HPDE6-E6E7 (cell line): ENCODE results near the gene CRYBG1.

Experiments
- DNase-seq: peaks from one replicate; pipeline ENCODE4 v3.0.0; 2011; ENCODE audit warnings: missing footprints; ENCODE audit errors: extremely low spot score

CRYBG1 gene

DNA sequence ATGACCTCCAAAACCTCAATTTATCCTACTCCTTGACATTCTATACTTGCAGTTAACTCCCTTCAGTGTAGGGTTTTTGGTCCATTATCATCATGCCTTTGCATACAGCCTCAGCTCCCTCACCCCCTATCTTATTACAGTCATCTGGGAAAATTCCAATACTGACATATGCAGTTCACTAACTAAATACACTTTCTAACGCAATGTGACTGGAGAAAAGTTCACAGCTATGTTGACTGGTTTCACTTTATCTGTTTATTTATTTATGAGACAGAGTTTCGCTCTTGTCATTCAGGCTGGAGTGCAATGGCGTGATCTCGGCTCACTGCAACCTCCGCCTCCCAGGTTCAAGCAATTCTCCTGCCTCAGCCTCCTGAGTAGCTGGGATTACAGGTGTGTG is 64.9 kb downstream of the CRYBG1 start:
- no peak for DNase-seq

DNA sequence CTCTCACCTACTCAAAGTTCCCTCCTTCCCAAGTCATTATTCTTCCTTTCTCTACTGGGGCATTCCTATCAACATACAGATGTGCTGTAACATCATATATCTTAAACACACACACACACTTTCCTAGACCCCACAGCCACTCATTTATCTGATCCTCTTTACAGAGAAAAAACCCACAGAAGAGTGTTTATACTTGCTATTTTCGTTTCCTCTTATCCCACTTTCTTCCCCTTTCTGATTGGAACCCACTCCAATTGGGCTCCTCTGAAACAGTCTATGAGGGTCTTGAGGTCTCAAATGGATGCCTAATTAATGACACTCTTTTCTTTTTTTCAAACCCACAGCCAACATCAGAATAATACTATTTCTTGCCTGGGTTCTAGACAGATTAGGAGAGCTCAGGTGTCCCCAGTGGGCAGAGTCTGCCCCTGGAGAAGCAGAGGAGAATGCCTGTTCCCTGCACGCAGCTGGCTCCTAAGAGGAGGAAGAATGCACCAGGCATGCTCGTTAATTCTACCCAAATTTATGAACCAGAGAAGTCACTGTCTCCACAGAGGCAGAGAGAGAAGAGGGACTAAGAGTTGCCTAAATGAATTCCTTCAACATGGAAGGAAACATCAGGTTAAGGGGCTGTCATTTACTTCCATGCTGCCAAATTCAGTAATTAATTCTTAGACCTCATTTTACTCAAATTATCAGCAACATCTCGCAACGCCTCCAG is 65.9 kb downstream of the CRYBG1 start:
- no peak for DNase-seq

DNA sequence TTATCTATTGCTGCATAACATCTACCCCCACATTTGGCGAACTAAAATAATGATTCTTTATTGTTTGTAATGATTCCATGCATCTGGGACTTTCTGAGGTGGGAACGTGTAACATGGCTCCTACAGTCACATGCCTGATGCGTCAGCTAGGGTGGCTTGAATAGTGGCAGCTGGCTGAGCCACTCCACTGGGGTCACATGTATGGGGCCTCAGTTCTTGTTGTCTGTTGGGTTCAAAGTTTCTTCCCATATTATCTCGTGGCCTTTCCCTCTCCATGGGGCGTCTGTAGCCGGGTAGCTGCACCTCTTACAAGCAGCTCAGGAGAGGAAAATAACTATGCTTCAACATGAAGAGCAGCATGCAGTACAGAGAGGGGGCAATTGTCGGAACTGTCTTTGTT is 69.9 kb downstream of the CRYBG1 start:
- DNase-seq: no peak

DNA sequence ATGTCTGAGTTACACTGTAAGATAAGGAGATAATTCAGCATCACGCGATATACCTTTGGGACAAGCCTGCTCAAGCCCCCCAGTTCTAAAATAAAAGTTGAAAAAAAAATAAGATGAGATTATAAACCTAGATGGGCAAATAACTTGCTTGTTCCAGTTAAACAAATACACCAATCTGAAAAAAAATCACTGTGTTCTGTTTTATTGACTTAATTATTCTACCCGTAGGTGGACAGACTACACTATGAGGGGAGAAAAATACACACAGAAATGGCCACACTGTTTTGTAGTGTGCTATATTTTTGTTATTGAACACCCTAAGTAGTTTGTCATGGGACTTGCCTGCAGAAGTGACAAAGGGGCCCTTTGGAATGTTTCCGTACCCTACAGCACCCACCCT is 70.9 kb downstream of the CRYBG1 start:
- DNase-seq: no peak

DNA sequence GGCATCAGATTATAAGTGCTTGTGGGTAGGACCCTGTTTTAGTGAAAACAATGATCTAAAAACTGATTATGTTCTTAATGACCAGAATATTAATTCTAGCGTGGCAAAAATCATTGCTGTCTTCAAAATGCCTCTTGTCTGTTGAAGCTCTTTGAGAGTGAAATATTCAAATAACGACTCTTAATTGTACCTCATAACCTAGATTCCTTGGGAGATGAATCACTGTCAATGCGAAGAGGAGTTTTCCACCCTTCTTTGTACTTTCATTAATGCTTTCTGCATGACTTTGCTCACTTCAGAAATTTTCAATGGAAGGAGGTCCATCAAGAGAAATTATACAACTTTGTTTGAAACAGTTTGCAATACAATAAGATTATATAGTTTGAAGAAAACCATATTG is 71.5 kb downstream of the CRYBG1 start:
- DNase-seq: no peak

DNA sequence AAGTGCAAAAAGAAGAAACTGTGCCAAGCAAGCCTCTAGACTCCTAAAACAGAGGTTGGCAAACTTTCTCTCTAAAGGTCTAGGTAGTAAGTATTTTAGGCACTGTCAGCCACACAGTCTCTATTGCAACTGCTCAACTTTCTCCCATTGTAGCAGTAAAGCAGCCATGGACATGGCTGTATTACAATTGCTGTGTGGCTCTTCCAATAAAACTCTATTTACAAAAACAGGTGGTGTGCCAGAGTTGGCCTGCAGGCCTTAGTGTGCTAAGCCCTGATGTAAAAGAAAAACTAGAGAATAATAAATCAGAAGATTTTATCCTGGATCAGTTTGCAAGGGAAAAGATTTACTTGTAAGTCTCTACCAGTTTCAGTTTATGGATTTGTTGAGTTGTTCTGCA is 74.0 kb downstream of the CRYBG1 start:
- no peak for DNase-seq

DNA sequence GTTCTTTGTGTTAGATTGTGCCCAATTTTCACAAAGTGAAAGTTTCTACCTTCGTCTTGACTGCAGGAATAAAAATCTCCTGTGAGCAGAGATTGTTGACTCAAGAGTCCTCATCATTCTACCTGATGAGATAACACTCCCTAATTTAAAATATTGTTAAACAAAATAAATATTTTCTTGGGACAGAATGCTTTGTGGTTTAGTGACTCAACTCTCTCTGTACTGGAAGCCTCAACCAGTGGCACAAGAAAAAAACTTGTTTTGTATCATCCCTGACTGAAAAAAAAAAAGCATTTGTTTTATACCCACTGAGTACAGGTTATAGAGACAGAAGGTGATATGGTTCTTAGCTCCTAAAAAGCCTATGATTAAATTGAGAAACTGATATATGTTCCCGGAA is 78.9 kb downstream of the CRYBG1 start:
- peak; percentile 41 for DNase-seq

DNA sequence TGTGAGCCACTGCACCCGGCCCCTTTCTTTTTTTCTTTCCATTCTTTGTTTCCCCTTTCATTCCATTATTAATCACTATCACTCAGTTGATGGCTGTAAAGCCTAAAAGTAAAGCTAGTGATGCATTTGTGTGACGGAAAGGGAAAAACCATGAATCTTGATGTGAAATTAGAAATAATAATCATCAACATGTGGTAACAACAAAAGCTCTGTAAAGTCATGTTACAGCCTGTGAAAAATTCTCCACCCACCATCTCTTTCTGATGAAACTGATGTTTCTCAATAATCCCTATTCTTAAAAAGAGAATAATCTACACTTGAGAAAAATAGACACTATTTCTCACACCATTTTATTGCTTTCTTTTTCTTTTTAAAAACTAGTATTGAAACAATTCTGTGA is 80.0 kb downstream of the CRYBG1 start:
- no peak for DNase-seq

DNA sequence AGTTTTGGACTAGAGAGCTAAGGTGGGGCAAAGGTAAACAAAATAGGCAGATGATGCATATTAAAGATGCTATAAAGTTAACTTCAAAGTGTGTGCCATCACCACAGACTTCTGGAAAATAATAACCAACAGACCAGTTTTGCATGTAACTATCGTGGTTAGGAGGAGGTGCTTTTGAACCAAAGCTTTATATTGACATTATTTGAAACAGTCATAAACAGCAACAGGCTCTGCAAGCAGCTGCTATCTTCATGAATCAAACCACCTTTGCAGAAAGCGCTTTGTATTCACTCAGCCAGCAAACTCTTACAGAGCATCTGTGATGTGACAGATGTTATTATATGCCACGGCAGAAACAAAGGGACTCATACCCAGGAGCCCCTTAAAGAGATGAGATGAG is 81.9 kb downstream of the CRYBG1 start:
- DNase-seq: no peak

DNA sequence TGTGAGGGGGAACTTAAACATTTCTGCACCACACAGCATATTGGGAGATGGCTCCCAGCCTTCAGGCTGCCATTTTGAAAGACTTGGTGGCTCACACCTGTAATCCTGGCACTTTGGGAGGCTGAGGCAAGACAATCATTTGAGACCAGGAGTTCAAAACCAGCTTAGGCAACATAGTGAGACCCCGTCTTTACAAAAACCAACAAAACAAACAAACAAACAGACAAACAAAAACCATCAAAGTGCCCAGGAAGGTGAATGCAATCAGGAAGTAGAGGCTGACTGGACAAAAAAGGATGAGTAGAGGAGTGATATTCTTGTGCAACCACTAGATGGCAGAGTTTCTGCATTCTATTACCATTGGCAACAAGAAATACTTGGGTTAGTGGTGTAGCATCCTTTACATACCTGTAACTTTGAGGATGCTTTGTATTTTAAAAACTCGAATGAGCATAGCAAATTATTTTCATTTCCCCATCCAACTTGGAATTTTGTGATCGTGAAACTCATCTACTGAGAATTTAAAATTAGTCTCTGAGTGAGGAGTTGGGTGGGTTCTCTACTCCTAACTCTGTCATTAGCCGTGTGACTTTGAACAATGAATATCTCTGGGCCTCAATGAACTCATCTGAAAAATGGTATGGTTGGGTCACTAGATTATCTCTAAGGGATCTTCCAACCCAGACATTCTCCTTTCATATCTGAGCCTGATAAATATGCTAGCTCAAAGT is 84.4 kb downstream of the CRYBG1 start:
- peak; percentile 45 for DNase-seq

DNA sequence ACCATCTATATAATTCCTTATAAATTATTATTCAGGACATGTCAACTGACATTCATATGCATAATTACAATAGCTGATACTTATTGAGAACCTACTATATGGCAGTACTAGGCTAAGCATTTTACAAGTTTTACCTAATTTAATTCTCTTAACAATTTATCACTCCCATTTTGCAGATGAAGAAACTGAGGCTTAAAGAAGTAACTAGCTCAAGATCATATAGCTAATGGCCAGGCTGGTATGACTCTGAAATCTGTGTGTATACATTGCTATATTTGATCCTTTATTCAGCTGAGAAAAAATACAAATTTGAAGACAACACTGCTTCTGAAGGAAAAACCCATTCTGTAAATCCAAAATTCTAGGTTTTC is 85.0 kb downstream of the CRYBG1 start:
- DNase-seq: no peak

DNA sequence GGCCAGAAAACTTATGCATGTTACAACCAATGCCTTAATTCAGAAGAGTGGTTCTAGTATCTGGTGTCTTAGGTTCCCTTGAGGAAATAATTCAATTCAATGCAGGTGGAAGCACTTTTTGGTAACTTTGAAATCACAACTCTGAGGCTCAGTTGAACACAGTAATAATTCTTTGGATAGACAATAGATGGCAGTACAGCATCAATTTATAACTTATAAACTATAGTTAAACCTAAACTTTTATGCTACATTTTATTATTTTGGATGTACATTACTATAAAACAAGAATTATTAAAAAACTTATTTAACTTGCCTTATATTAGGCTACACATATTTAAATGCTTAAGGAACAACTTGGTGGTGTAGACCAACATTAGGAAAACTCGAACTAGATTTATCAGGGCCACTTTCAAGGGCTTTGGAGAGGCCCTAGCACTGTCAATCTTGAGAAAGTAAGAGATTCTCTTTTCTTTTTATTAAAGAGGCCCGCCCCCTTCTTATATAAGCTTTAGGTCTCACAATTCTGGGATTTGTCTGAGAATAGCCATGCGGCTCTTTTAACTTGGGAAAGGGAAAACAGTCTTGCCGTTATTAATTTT is 85.9 kb downstream of the CRYBG1 start:
- DNase-seq: no peak

DNA sequence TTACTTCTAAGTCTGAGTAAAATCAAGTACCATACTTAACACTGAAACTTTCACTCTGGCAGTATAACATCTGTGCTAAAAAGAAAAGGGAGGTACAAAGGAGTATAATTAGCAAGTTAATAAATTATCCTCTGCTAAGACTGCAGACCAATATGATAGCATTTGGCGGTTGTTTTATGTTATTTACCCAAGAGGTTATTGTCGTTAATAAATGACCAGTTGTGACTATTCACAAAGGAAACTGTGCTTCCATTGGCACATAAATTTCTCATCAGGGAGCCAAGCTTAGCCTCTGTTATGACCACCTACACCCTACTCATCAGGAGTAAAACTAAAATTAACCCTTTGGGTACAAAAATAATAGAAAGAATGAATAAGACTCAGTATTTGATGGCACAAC is 86.5 kb downstream of the CRYBG1 start:
- no peak for DNase-seq

DNA sequence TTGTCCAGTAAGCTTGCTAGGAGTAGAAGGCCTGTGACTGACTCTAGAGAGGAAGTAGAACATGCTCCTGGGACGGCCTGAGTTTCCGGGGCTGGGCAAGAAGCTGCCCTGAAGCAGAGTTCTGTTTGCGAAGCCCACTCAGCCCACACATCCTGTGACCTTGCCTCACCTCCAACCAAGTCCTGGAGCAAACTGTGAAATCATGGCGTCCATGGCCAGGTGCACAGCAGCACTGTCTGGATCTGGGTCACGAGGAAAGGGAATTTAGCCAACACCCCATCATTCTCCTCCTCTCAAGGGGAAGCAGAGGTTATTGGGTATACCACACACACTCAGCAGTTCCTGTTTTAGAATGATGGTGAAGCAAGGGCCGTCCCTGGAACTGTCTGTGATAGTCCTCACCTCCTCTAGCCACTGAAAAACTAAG is 87.5 kb downstream of the CRYBG1 start:
- DNase-seq: no peak

DNA sequence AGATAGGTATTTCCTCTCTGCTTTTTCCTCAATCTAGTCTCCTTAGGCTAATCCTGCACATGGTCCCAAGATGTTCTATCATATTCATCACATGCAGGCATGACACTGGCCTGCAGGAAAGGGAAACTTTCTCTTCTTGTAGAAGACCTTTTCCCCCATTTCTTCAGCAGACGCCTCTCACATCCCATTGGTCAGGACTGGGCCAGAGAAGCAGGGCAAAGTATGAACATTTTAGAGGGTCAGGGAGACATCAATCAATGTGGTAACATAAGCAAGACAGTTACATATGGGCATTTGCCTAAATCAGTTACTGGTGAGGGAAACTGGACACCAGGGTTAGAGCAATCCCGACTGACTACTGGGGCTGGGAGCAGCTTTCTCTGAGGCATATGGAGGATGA is 90.1 kb downstream of the CRYBG1 start:
- no peak for DNase-seq

DNA sequence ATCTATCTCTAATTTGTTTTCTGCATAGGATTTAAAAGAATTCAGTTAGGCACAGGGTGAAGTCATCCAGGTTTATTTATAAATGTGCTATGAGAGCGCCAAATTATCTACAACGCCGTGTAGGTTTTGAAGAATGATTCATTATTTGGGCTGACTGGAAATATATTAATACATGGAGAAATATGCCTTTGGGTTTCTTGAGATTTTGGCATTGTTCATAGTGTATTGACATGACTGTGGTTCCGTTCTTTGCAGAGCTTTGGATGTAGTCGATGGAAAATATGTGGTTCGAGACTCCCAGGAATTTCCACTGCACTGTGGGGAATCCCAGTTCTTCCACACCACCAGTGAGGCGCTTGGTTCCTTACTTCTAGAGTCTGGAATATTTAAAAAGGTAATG is 90.9 kb downstream of the CRYBG1 start:
- no peak for DNase-seq

DNA sequence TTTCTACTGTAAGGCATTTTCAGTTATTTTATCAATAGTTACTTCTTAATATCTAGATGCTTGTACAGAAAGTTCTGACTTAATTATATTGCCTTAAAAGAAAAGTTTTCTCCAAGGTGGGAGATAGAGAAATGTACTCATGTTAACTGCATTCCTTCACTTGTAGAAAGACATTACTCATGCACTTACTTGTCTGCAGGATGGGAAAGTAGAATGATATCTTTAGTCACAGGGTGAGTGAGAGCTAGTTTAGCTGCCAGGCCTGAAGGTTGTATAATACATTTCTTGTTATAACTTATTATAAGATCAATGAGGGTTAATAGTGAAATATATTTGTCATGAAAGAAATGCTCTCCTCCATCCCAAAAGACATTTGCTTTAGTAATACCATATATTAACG is 92.1 kb downstream of the CRYBG1 start:
- no peak for DNase-seq

DNA sequence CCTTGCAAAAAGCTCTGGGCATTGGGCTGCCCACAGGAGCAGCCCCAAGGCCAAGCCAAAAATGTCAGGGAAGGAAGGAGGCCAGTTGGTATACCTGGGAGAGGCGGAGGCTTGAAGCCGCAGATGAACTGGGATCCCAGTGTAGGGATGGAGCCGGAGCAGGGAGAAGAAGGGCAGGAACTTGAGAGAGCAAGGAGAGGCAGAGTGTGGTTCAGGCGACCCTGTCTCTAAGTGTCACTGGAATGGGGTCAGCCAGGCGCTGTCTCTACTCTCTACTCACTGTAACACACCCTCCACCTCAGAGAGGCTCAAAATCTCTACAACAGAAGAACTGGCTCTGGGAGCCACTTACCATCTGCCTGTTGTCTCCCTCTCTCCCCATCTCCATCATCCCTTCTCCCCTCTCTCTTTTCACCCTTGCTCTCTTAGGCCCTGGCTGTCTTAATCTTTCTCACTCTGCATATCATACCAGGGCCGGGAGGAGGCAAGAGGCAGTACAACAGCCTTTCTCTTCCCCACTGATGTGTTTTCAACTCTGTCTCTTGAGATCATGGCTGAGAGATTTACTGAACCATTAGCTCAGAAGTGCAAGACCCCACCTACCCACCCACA is 93.3 kb downstream of the CRYBG1 start:
- no peak for DNase-seq

DNA sequence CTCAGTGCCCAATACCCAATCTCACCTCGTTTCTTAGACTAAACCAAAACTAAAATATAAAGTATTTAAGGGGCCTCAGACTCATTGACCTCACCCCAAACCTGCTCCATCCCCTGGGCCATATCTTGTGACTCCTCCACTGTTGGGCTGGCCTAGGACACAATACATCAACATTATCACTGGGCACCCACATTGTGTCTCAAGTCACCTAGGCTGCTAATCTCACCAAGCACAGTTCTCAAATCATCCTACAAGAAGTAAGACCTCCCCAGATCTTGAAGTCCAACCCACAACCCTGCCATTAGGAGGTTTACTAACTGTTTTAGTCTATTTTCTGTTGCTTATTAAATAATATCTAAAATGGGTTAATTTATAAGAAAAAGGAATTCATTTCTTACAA is 96.2 kb downstream of the CRYBG1 start:
- no peak for DNase-seq

DNA sequence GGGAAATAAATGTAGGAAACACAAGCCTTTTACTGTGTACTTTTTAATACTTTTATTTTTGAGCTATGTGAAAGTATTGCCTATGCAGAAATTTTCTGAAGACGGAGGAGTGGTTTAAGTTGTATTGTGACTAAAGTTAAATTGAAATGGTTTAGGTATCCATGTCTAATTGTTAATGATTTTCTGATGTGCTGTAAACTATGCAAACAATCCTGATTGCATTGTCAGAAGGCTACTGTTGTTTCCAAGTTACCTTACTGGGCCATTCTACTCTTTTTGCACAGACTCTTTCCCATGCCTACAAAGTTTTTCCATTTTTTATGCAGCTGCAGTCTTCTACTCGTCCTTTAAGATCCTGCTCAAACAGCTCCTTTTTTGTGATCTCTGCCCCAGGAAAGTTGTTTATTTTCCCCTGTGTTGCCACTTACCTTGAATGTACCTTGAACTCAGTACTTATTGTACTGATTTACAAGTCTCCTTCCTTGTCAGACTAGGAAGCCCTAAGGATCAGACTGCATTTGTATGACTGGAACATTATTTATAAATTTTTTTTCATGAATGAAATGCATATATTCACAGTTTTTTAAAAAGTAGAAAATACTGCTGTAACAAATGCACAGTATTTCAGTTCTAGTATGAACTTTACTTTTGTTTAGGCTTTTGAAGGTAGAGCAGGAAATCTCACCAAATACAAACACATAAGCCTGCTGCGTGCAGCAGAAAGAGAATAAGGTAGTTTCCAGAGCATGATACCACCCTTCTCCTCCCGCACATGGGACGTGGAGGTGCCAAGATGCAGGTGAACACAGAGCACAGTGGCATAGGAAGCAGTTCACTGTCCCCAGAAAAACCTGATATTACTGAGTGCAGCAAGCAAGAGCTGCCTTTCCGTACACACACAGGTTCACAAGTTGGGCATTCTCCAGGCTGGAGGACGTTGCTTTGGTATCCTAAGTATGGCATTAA is 97.8 kb downstream of the CRYBG1 start:
- no peak for DNase-seq

DNA sequence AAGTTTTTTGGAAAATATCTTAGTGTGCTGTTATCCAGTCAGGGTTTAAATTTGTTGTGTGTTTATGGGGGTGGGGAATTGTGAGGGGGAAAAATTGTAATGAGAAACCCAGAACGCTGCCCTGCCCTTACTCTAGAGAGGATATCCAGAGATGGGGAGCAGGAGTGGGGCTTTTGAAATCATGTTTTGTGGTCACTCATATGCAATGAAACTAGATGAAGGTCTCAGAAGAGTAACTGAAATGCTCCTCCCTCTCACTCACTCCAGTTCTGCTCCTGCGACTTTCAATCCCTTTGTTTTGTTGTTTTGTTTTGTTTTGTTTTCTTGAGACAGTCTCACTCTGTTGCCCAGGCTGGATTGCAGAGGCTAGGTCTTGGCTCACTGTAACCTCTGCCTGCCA is 100.0 kb downstream of the CRYBG1 start:
- DNase-seq: no peak

DNA sequence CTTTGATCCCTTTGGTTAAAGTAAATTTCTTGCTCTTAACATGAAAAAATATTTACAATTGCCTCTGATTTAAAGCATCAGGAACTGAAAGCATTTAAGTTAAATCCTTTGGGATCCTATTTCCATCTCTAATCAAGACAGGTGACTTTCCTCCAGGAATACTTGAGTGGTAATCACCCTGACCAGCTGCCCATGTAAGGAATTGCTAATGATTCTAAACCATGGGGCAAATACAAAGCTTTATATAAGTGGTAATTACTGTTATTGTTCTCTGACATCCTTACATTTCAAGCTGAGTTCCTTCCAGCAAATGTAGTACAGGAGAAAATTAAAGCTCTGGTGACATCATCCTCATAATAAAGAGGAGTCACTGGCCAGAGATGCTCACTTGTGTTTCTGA is 100.6 kb downstream of the CRYBG1 start:
- no peak for DNase-seq
